ENCODE results near the gene CYP2J2.
"Not testable (repeated sequence)": the region's sequence is repeated elsewhere in the genome, so short reads cannot be mapped to it uniquely, and the experiment has no call there.

CYP2J2 gene

GRCh38 chr1:59948990-59949389 lies 22.4 kb upstream of the CYP2J2 start:
- no peak overlapping the region for H3K27ac ChIP-seq (ENCODE audit: low read depth, low read length)
- no peak overlapping the region for H3K9ac ChIP-seq (ENCODE audit: low read length)
- H3K4me1 ChIP-seq (ENCODE audit: insufficient read depth, low read length), result peaks cover 3% of the 10 kb centered on the region
- H3K27me3 ChIP-seq (ENCODE audit: control insufficient read depth in 1 of 2, insufficient read depth in 2 of 2, low read length in 2 of 2), result no peaks in the 10 kb centered on the region
- no peaks in the 10 kb centered on the region for H3K9me3 ChIP-seq (ENCODE audit: low read length)
- no peak overlapping the region for H3K4me3 ChIP-seq (ENCODE audit: low read depth in 1 of 2, low read length in 2 of 2)
- no peaks in the 10 kb centered on the region for H3K36me3 ChIP-seq (ENCODE audit: insufficient read depth, low read length)

GRCh38 chr1:59947047-59947938 lies 20.7 kb upstream of the CYP2J2 start:
- no peaks in the 10 kb centered on the region for H3K36me3 ChIP-seq (ENCODE audit: insufficient read depth, low read length)
- no peak overlapping the region for H3K4me3 ChIP-seq (ENCODE audit: low read depth in 1 of 2, low read length in 2 of 2)
- H3K9me3 ChIP-seq (ENCODE audit: low read length), result no peaks in the 10 kb centered on the region
- no peak overlapping the region for H3K9ac ChIP-seq (ENCODE audit: low read length)
- no peaks in the 10 kb centered on the region for H3K27me3 ChIP-seq (ENCODE audit: control insufficient read depth in 1 of 2, insufficient read depth in 2 of 2, low read length in 2 of 2)
- H3K4me1 ChIP-seq (ENCODE audit: insufficient read depth, low read length), result peaks cover 3% of the 10 kb centered on the region
- no peak overlapping the region for H3K27ac ChIP-seq (ENCODE audit: low read depth, low read length)

- Histone ChIP-seq H3K9me3 (ENCODE audit: low read length) (no peaks in the 10 kb centered on the region), H3K4me1 (ENCODE audit: insufficient read depth, low read length) (peaks cover 3% of the 10 kb centered on the region), H3K9ac (ENCODE audit: low read length) (no peak overlapping the region), H3K27ac (ENCODE audit: low read depth, low read length) (no peak overlapping the region), H3K4me3 (ENCODE audit: low read depth in 1 of 2, low read length in 2 of 2) (no peak overlapping the region), H3K27me3 (ENCODE audit: control insufficient read depth in 1 of 2, insufficient read depth in 2 of 2, low read length in 2 of 2) (no peaks in the 10 kb centered on the region), H3K36me3 (ENCODE audit: insufficient read depth, low read length) (no peaks in the 10 kb centered on the region)
Measured at GRCh38 chr1:59945790-59946189, 19.2 kb upstream of the CYP2J2 start.

- H3K4me3 ChIP-seq (ENCODE audit: low read depth in 1 of 2, low read length in 2 of 2), result no peak overlapping the region
- H3K4me1 ChIP-seq (ENCODE audit: insufficient read depth, low read length), result no peaks in the 10 kb centered on the region
- H3K27me3 ChIP-seq (ENCODE audit: control insufficient read depth in 1 of 2, insufficient read depth in 2 of 2, low read length in 2 of 2), result no peaks in the 10 kb centered on the region
- H3K9ac ChIP-seq (ENCODE audit: low read length), result no peak overlapping the region
- H3K36me3 ChIP-seq (ENCODE audit: insufficient read depth, low read length), result no peaks in the 10 kb centered on the region
- no peaks in the 10 kb centered on the region for H3K9me3 ChIP-seq (ENCODE audit: low read length)
- no peak overlapping the region for H3K27ac ChIP-seq (ENCODE audit: low read depth, low read length)
Measured at GRCh38 chr1:59939393-59939792, 12.8 kb upstream of the CYP2J2 start.

GRCh38 chr1:59937636-59938210 lies 11.2 kb upstream of the CYP2J2 start:
- no peak overlapping the region for H3K9ac ChIP-seq (ENCODE audit: low read length)
- no peak overlapping the region for H3K4me3 ChIP-seq (ENCODE audit: low read depth in 1 of 2, low read length in 2 of 2)
- H3K27me3 ChIP-seq (ENCODE audit: control insufficient read depth in 1 of 2, insufficient read depth in 2 of 2, low read length in 2 of 2), result no peaks in the 10 kb centered on the region
- H3K4me1 ChIP-seq (ENCODE audit: insufficient read depth, low read length), result no peaks in the 10 kb centered on the region
- no peaks in the 10 kb centered on the region for H3K9me3 ChIP-seq (ENCODE audit: low read length)
- H3K27ac ChIP-seq (ENCODE audit: low read depth, low read length), result no peak overlapping the region
- no peaks in the 10 kb centered on the region for H3K36me3 ChIP-seq (ENCODE audit: insufficient read depth, low read length)

- H3K36me3 ChIP-seq (ENCODE audit: insufficient read depth, low read length), result no peaks in the 10 kb centered on the region
- H3K9ac ChIP-seq (ENCODE audit: low read length), result no peak overlapping the region
- H3K4me1 ChIP-seq (ENCODE audit: insufficient read depth, low read length), result no peaks in the 10 kb centered on the region
- H3K9me3 ChIP-seq (ENCODE audit: low read length), result no peaks in the 10 kb centered on the region
- no peak overlapping the region for H3K4me3 ChIP-seq (ENCODE audit: low read depth in 1 of 2, low read length in 2 of 2)
- no peaks in the 10 kb centered on the region for H3K27me3 ChIP-seq (ENCODE audit: control insufficient read depth in 1 of 2, insufficient read depth in 2 of 2, low read length in 2 of 2)
- no peak overlapping the region for H3K27ac ChIP-seq (ENCODE audit: low read depth, low read length)
Measured at GRCh38 chr1:59936358-59936821, 9.8 kb upstream of the CYP2J2 start.

- H3K4me1 ChIP-seq (ENCODE audit: insufficient read depth, low read length), result no peaks in the 10 kb centered on the region
- H3K9ac ChIP-seq (ENCODE audit: low read length), result no peak overlapping the region
- no peak overlapping the region for H3K4me3 ChIP-seq (ENCODE audit: low read depth in 1 of 2, low read length in 2 of 2)
- H3K27ac ChIP-seq (ENCODE audit: low read depth, low read length), result no peak overlapping the region
- H3K27me3 ChIP-seq (ENCODE audit: control insufficient read depth in 1 of 2, insufficient read depth in 2 of 2, low read length in 2 of 2), result peaks cover 9 to 11% of the 10 kb centered on the region in 2 donors
- no peaks in the 10 kb centered on the region for H3K36me3 ChIP-seq (ENCODE audit: insufficient read depth, low read length)
- no peaks in the 10 kb centered on the region for H3K9me3 ChIP-seq (ENCODE audit: low read length)
Measured at GRCh38 chr1:59928996-59929395, 2.4 kb upstream of the CYP2J2 start.

- Histone ChIP-seq H3K27ac (ENCODE audit: low read depth, low read length) (no peak overlapping the region), H3K4me1 (ENCODE audit: insufficient read depth, low read length) (no peaks in the 10 kb centered on the region), H3K9me3 (ENCODE audit: low read length) (no peaks in the 10 kb centered on the region), H3K4me3 (ENCODE audit: low read depth in 1 of 2, low read length in 2 of 2) (peak overlapping the region in 1 of 2 donors; percentile 54), H3K9ac (ENCODE audit: low read length) (no peak overlapping the region), H3K36me3 (ENCODE audit: insufficient read depth, low read length) (no peaks in the 10 kb centered on the region), H3K27me3 (ENCODE audit: control insufficient read depth in 1 of 2, insufficient read depth in 2 of 2, low read length in 2 of 2) (peaks cover 9 to 11% of the 10 kb centered on the region in 2 donors)
Measured at GRCh38 chr1:59927213-59927612, 640 bp upstream of the CYP2J2 start.

- H3K27ac ChIP-seq (ENCODE audit: low read depth, low read length), result no peak overlapping the region
- H3K4me3 ChIP-seq (ENCODE audit: low read depth in 1 of 2, low read length in 2 of 2), result no peak overlapping the region
- no peaks in the 10 kb centered on the region for H3K9me3 ChIP-seq (ENCODE audit: low read length)
Measured at GRCh38 chr1:59924653-59925052, 1.9 kb downstream of the CYP2J2 start.

GRCh38 chr1:59921258-59921899 lies 5.2 kb downstream of the CYP2J2 start:
- H3K27ac ChIP-seq (ENCODE audit: low read depth, low read length); H3K4me3 ChIP-seq (ENCODE audit: low read depth in 1 of 2, low read length in 2 of 2); H3K36me3 ChIP-seq (ENCODE audit: insufficient read depth, low read length); H3K27me3 ChIP-seq (ENCODE audit: control insufficient read depth in 1 of 2, insufficient read depth in 2 of 2, low read length in 2 of 2); H3K9me3 ChIP-seq (ENCODE audit: low read length); H3K9ac ChIP-seq (ENCODE audit: low read length); H3K4me1 ChIP-seq (ENCODE audit: insufficient read depth, low read length): not testable (repeated sequence)

More at GRCh38 chr1:59924653-59925052, 1.9 kb downstream of the CYP2J2 start:
- no peaks in the 10 kb centered on the region for H3K36me3 ChIP-seq (ENCODE audit: insufficient read depth, low read length)
- no peaks in the 10 kb centered on the region for H3K4me1 ChIP-seq (ENCODE audit: insufficient read depth, low read length)
- H3K9ac ChIP-seq (ENCODE audit: low read length), result no peak overlapping the region
- H3K27me3 ChIP-seq (ENCODE audit: control insufficient read depth in 1 of 2, insufficient read depth in 2 of 2, low read length in 2 of 2), result peaks cover 5 to 11% of the 10 kb centered on the region in 2 donors

GRCh38 chr1:59919746-59920145 lies 6.8 kb downstream of the CYP2J2 start:
- no peaks in the 10 kb centered on the region for H3K4me1 ChIP-seq (ENCODE audit: insufficient read depth, low read length)
- no peaks in the 10 kb centered on the region for H3K27me3 ChIP-seq (ENCODE audit: control insufficient read depth in 1 of 2, insufficient read depth in 2 of 2, low read length in 2 of 2)
- no peak overlapping the region for H3K9ac ChIP-seq (ENCODE audit: low read length)
- no peak overlapping the region for H3K4me3 ChIP-seq (ENCODE audit: low read depth in 1 of 2, low read length in 2 of 2)
- H3K9me3 ChIP-seq (ENCODE audit: low read length), result no peaks in the 10 kb centered on the region
- no peak overlapping the region for H3K27ac ChIP-seq (ENCODE audit: low read depth, low read length)
- no peaks in the 10 kb centered on the region for H3K36me3 ChIP-seq (ENCODE audit: insufficient read depth, low read length)
